Measurements from ENCODE around the gene SLC50A1.
"Not testable (repeated sequence)": the region's sequence is repeated elsewhere in the genome, so short reads cannot be mapped to it uniquely, and the experiment has no call there.

GRCh38 chr1:155118090-155118489, 17.6 kb upstream of the SLC50A1 start:
- TF ChIP-seq CTCF (IDR thresholded peaks at IDR 0.05); POLR2AphosphoS5 (IDR thresholded peaks at IDR 0.05; ENCODE audit: low read depth, low read length); SIN3A (IDR thresholded peaks at IDR 0.05; ENCODE audit: borderline replicate concordance, insufficient read depth, low read depth, low read length): not testable (repeated sequence)

Measured in Panc1 (cell line).